Endothelial cell of umbilical vein (primary cell): ENCODE data around the gene SDK2. TPM values are rescaled to one million over a fixed set of nuclear protein-coding genes. Genes with fewer than 3 reads are reported as not detected.

Source experiments
- BruUV-seq: library from RNA; stranded (reverse); fragments of 400-500 nt; replicated peaks from 2 replicates; lab custom pipeline; 2021; lab: Mats Ljungman, UMichigan
- CTCF ChIA-PET: fragments of 300-600, 350-600 bp; sonication (Branson Sonifier 250); formaldehyde crosslinking; loops from one replicate; lab custom pipeline; 2021; ENCODE audit warnings: antibody characterized with exemption, inconsistent platforms; lab: Charles Lee
- POLR2A ChIA-PET: fragments of 300-600, 350-600 bp; sonication (Branson Sonifier 250); formaldehyde crosslinking; loops from one replicate; lab custom pipeline; 2021; ENCODE audit warnings: antibody characterized with exemption, inconsistent platforms; lab: Charles Lee
- DNase-seq: peaks from one replicate; pipeline ENCODE4 v3.0.0-alpha.2; 2011; ENCODE audit warnings: low read depth, low spot score
- FAIRE-seq: peaks from 2 replicates; lab custom pipeline; 2011; peaks lifted over from hg19 to GRCh38; lab: Jason Lieb, UNC
- H2AFZ ChIP-seq: 2 replicates; pipeline ENCODE4 v1.6.0; 2012; ENCODE audit warnings: low read depth, low read length, control low read depth, inconsistent platforms
- H3K27ac ChIP-seq: 2 replicates; pipeline ENCODE4 v1.5.1; 2011; ENCODE audit warnings: low read depth, mild to moderate bottlenecking, control low read depth, low read length, moderate library complexity; ENCODE audit not compliant: insufficient read depth
- H3K27me3 ChIP-seq, 2 experiments: 2 replicates each; pipeline versions ENCODE4 v1.6.0 to v1.6.1; 2011; ENCODE audit warnings: low read length in 2 of 2, mixed read lengths in 1 of 2; ENCODE audit not compliant: control insufficient read depth in 2 of 2, insufficient read depth in 2 of 2
- H3K36me3 ChIP-seq, 2 experiments: 2 replicates in 1 of 2; 3 replicates in 1 of 2; pipeline ENCODE4 v1.5.1; 2011; ENCODE audit warnings: low read length in 2 of 2, mild to moderate bottlenecking in 1 of 2, moderate library complexity in 1 of 2; ENCODE audit not compliant: control insufficient read depth in 2 of 2, insufficient read depth in 2 of 2; ENCODE audit errors: extremely low read depth in 1 of 2
- H3K4me1 ChIP-seq: 3 replicates; pipeline ENCODE4 v1.5.1; 2011; ENCODE audit warnings: mild to moderate bottlenecking, low read length; ENCODE audit not compliant: control insufficient read depth, insufficient read depth; ENCODE audit errors: extremely low read depth
- H3K4me2 ChIP-seq: 2 replicates; pipeline ENCODE4 v1.6.1; 2011; ENCODE audit warnings: low read length, control low read depth, mixed read lengths; ENCODE audit not compliant: insufficient read depth
- H3K4me3 ChIP-seq, 3 experiments: fragments of 200-600 bp in 1 of 3; sonication (generic), shearing (Covaris generic) in 1 of 3; replicated peaks in 1 of 3; 2 replicates each; pipeline ENCODE4 v1.5.1; 2011 to 2016; ENCODE audit warnings: control low read depth in 3 of 3, low read length in 3 of 3, mild to moderate bottlenecking in 2 of 3, inconsistent platforms in 1 of 3, low read depth in 1 of 3, moderate library complexity in 1 of 3; ENCODE audit not compliant: insufficient read depth in 1 of 3
- H3K79me2 ChIP-seq: 2 replicates; pipeline ENCODE4 v1.6.0; 2012; ENCODE audit warnings: low read length, inconsistent platforms; ENCODE audit not compliant: control insufficient read depth, insufficient read depth
- H3K9ac ChIP-seq: replicated peaks from 2 replicates; pipeline ENCODE3; 2011; ENCODE audit warnings: low read length, control low read depth; ENCODE audit not compliant: insufficient read depth; ENCODE audit errors: extremely low read depth
- H3K9me1 ChIP-seq: replicated peaks from 3 replicates; pipeline ENCODE4 v1.6.0; 2011; ENCODE audit warnings: mild to moderate bottlenecking, low read length; ENCODE audit not compliant: control insufficient read depth, insufficient read depth; ENCODE audit errors: extremely low read depth
- H3K9me3 ChIP-seq: replicated peaks from 2 replicates; pipeline ENCODE4 v1.5.1; 2012; ENCODE audit warnings: low read length, inconsistent platforms; ENCODE audit not compliant: control insufficient read depth, insufficient read depth
- H4K20me1 ChIP-seq: replicated peaks from 2 replicates; pipeline ENCODE3; 2011; ENCODE audit warnings: mild to moderate bottlenecking, low read length; ENCODE audit not compliant: control insufficient read depth, insufficient read depth; ENCODE audit errors: extremely low read depth
- EZH2 ChIP-seq: IDR thresholded peaks from 2 replicates; pipeline ENCODE4 v1.6.1; 2012; ENCODE audit warnings: borderline replicate concordance, low read depth, mild to moderate bottlenecking, moderate library complexity, low read length, inconsistent platforms; ENCODE audit not compliant: severe bottlenecking
- FOS ChIP-seq: IDR thresholded peaks from 2 replicates; pipeline ENCODE4 v1.6.1; 2011; ENCODE audit warnings: mild to moderate bottlenecking, low read length, moderate library complexity, borderline replicate concordance; ENCODE audit not compliant: insufficient read depth
- GATA2 ChIP-seq: IDR thresholded peaks from 2 replicates; pipeline ENCODE4 v1.7.0; 2011; ENCODE audit warnings: low read depth, mild to moderate bottlenecking, moderate library complexity, mixed read lengths, low read length; ENCODE audit not compliant: insufficient read length, insufficient read depth
- JUN ChIP-seq: IDR thresholded peaks from 2 replicates; pipeline ENCODE4 v1.6.1; 2011; ENCODE audit warnings: borderline replicate concordance, low read depth; ENCODE audit not compliant: insufficient read length, insufficient read depth
- POLR2A ChIP-seq: IDR thresholded peaks from 2 replicates; pipeline ENCODE4 v1.6.1; 2012; ENCODE audit warnings: low read depth, mild to moderate bottlenecking, control low read depth, low read length
- dilution Hi-C: fragments of 300-500 bp; cut with MboI; formaldehyde crosslinking; loops from one replicate; pipeline ENCODE4 v1.15.0; 2019; ENCODE audit warnings: low sequenced_read_pairs; ENCODE audit not compliant: extremely low pct_ligation_motif_present
- intact Hi-C: fragments of 100-400 bp; cut with micrococcal nuclease; formaldehyde crosslinking; loops from one replicate; pipeline ENCODE4 v1.10.0; 2022
- polyA plus RNA-seq, 4 experiments: library from polyadenylated mRNA; depleted of rRNA in 3 of 4; stranded (reverse) in 3 of 4; unstranded in 1 of 4; fragments of >200 nt; gene quantifications; 2 replicates each; pipeline versions ENCODE4 v1.2.1 to v1.2.3, GENCODE V29; 2011 to 2012; ENCODE audit warnings: missing spikeins in 1 of 4
- total RNA-seq: library from RNA; stranded (reverse); gene quantifications from 2 replicates; pipeline ENCODE4 v1.2.3, GENCODE V29; 2021
- TF ChIP-seq, protein P1 (sequence below), 2 donors: IDR thresholded peaks; 1 replicate in 1 of 2; 2 replicates in 1 of 2; pipeline ENCODE4 v1.5.1; 2011; ENCODE audit warnings: low read length in 2 of 2, mild to moderate bottlenecking in 2 of 2, moderate library complexity in 2 of 2, control low read depth in 1 of 2, inconsistent platforms in 1 of 2, low read depth in 1 of 2; ENCODE audit not compliant: insufficient read depth in 1 of 2; ENCODE audit errors: extremely low read depth in 1 of 2
- TF ChIP-seq, protein P2 (sequence below): IDR thresholded peaks from 2 replicates; pipeline ENCODE4 v1.6.1; 2011; ENCODE audit not compliant: insufficient read depth, insufficient read length

SDK2 gene
- total and polyA plus RNA-seq, 2 donors (not counting 3 experiments of a cell fraction or from before 2014, with no cell fraction given) = not detected

DNA sequence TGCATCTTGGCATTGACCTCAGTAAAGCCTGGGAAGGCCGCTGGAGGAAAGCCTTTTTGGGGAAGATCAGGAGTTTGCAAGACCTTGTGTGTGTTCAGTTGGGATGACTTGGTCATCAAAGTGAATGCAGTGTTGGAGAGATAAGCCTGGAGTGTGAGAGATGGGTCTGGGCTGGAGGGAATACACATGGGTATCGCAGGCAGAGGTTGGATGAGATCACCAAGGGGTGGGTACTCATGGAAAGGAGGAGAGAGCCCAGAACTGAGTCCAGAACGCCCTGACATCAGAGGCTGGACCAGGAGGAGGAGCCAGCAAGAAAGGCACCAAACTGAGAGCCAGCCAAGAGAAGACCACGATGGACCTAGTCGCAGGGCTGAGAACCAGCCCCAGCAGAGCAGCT, 35.2 kb downstream of the SDK2 start:
- Histone ChIP-seq H3K27me3 (no peaks in the 10 kb centered on the region), H3K9ac (no peak overlapping the region), H2AFZ (no peak overlapping the region), H3K9me3 (no peaks in the 10 kb centered on the region), H3K27ac (no peak overlapping the region), H3K4me3 (no peak overlapping the region), H3K4me1 (no peaks in the 10 kb centered on the region), H3K36me3 (no peaks in the 10 kb centered on the region), H3K9me1 (no peaks in the 10 kb centered on the region), H3K4me2 (no peak overlapping the region), H4K20me1 (no peaks in the 10 kb centered on the region), H3K79me2 (no peaks in the 10 kb centered on the region)
- DNase-seq (no peak), FAIRE-seq (no peak)
- intact Hi-C loops (no loop called here), dilution Hi-C loops (no loop called here)
- ChIA-PET POLR2A (no interaction called here), CTCF (no interaction called here)
- TF ChIP-seq FOS = no peak
- TF ChIP-seq, protein P1, sequence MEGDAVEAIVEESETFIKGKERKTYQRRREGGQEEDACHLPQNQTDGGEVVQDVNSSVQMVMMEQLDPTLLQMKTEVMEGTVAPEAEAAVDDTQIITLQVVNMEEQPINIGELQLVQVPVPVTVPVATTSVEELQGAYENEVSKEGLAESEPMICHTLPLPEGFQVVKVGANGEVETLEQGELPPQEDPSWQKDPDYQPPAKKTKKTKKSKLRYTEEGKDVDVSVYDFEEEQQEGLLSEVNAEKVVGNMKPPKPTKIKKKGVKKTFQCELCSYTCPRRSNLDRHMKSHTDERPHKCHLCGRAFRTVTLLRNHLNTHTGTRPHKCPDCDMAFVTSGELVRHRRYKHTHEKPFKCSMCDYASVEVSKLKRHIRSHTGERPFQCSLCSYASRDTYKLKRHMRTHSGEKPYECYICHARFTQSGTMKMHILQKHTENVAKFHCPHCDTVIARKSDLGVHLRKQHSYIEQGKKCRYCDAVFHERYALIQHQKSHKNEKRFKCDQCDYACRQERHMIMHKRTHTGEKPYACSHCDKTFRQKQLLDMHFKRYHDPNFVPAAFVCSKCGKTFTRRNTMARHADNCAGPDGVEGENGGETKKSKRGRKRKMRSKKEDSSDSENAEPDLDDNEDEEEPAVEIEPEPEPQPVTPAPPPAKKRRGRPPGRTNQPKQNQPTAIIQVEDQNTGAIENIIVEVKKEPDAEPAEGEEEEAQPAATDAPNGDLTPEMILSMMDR (IDR thresholded peaks at IDR 0.05; ENCODE audit: extremely low read depth in 1 of 2, insufficient read depth in 1 of 2, low read depth in 1 of 2, low read length in 2 of 2) = no peak
- no peak for TF ChIP-seq JUN
- TF ChIP-seq, protein P2, sequence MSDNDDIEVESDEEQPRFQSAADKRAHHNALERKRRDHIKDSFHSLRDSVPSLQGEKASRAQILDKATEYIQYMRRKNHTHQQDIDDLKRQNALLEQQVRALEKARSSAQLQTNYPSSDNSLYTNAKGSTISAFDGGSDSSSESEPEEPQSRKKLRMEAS = no peak
- no peak for TF ChIP-seq GATA2
- no peak for TF ChIP-seq POLR2A
- no peak for TF ChIP-seq EZH2
- no TSS peak for BruUV-seq
